PFSK-1 (cell line): Measurements from ENCODE around the gene FAM186B.

Experiments used
- FOXP2 ChIP-seq: optimal IDR thresholded peaks from 2 replicates; pipeline ENCODE3; 2011; ENCODE audit warnings: borderline replicate concordance, control low read depth, inconsistent platforms; ENCODE audit not compliant: insufficient read depth; ENCODE audit errors: extremely low read length, extremely low read depth
- POLR2AphosphoS5 ChIP-seq: IDR thresholded peaks from 2 replicates; pipeline ENCODE4 v1.6.1; 2012; ENCODE audit warnings: low read depth, mild to moderate bottlenecking, control low read depth, low read length, moderate library complexity
- REST ChIP-seq, 2 experiments: IDR thresholded peaks; 2 replicates each; pipeline versions ENCODE4 v1.6.1 to v1.8.0; 2011 to 2012; ENCODE audit warnings: low read depth in 2 of 2, low read length in 2 of 2, control low read depth in 1 of 2, inconsistent platforms in 1 of 2, mild to moderate bottlenecking in 1 of 2, moderate library complexity in 1 of 2; ENCODE audit not compliant: insufficient read depth in 1 of 2
- SIN3A ChIP-seq: IDR thresholded peaks from 2 replicates; pipeline ENCODE4 v1.6.1; 2012; ENCODE audit warnings: mild to moderate bottlenecking, low read length, moderate library complexity, borderline replicate concordance; ENCODE audit not compliant: insufficient read depth
- TAF1 ChIP-seq: IDR thresholded peaks from 2 replicates; pipeline ENCODE4 v1.6.1; 2012; ENCODE audit warnings: low read length, control low read depth, borderline replicate concordance; ENCODE audit not compliant: insufficient read depth

The FAM186B gene

GRCh38 chr12:49582850-49583249 lies 22.6 kb downstream of the FAM186B start:
- TF ChIP-seq FOXP2: no peak

- TF ChIP-seq SIN3A: no peak
- no peak for TF ChIP-seq FOXP2
- no peak for TF ChIP-seq REST (IDR thresholded peaks at IDR 0.05; ENCODE audit: insufficient read depth in 1 of 2, low read depth in 2 of 2, low read length in 2 of 2)
- no peak for TF ChIP-seq TAF1
- no peak for TF ChIP-seq POLR2AphosphoS5
These were observed 23.2 kb downstream of the FAM186B start for GRCh38 chr12:49582201-49582600.

- no peak for TF ChIP-seq FOXP2
- no peak for TF ChIP-seq SIN3A
- no peak for TF ChIP-seq REST (IDR thresholded peaks at IDR 0.05; ENCODE audit: insufficient read depth in 1 of 2, low read depth in 2 of 2, low read length in 2 of 2)
- no peak for TF ChIP-seq POLR2AphosphoS5
- no peak for TF ChIP-seq TAF1
These were observed 24.6 kb downstream of the FAM186B start for GRCh38 chr12:49580572-49581535.

GRCh38 chr12:49578471-49579112 lies 26.8 kb downstream of the FAM186B start:
- TF ChIP-seq SIN3A: no peak
- no peak for TF ChIP-seq TAF1
- TF ChIP-seq POLR2AphosphoS5: no peak
- TF ChIP-seq FOXP2: no peak
- TF ChIP-seq REST (IDR thresholded peaks at IDR 0.05; ENCODE audit: insufficient read depth in 1 of 2, low read depth in 2 of 2, low read length in 2 of 2): no peak

GRCh38 chr12:49577589-49578315 lies 27.7 kb downstream of the FAM186B start:
- no peak for TF ChIP-seq SIN3A
- no peak for TF ChIP-seq POLR2AphosphoS5
- TF ChIP-seq REST (IDR thresholded peaks at IDR 0.05; ENCODE audit: insufficient read depth in 1 of 2, low read depth in 2 of 2, low read length in 2 of 2): no peak
- TF ChIP-seq TAF1: no peak
- no peak for TF ChIP-seq FOXP2
